ENCODE results near the gene GAR1.
"Not testable (repeated sequence)": the region's sequence is repeated elsewhere in the genome, so short reads cannot be mapped to it uniquely, and the experiment has no call there.

GAR1 gene

DNA sequence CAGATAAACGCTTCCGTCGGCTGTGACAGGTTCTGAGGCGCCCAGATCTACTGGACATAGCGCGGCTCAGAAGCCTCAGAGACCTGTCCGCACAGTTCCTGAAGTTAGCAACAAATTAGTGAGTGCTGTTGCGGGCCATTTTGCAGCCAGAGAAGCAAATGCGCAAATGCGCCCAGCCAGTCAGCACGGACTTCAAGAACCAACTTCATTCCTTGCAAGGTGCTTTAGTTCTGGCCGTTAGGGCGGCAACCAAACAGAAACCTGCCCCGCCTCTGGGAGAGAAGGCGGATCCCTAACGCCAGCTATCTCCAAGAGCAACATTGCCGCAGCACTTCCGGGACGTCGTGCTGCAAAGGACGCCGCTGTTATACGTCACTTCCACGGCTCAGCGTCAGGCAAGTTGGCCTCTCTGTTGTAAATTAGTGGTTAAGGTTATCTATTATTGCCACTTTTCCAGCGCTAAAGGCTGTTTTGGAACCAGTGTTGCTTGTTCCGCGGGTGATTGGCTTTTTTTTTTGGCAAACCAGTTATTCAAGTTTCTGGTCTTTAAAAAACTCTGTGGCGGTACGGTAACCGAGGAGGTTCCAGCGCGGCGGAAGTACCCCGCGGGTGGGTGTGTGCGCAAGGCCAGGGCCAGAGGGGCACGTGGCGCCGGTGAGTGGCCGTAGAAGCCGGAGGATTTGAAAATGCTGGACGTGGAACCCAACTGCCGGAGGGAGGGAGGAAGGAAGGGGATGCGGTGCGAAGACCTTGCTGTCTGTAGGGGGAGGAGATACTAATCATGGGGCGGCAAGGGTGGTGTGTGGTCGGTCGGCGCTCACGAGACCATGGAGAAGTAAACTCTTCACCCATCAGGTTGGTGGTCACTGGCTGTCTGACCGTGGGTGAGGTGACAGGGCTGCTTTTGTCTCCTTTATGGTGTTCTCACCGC lies at the start of gene GAR1:
TSS of gene GAR1 (plus strand) at position 612 of the 931 bp plus-strand sequence. CDS start 403 bp downstream, outside the sequence.
- peaks cover 36% of the 10 kb centered on the region for H3K36me3 ChIP-seq (ENCODE audit: insufficient read depth, low read length)
- TF ChIP-seq POLR2AphosphoS5 (IDR thresholded peaks at IDR 0.05; ENCODE audit: borderline replicate concordance, low read depth, low read length) (peak; percentile 86), FOXP2 (optimal IDR thresholded peaks at IDR 0.05; ENCODE audit: control extremely low read depth, extremely low read length, insufficient read depth) (peak; percentile 87), EZH2 (IDR thresholded peaks at IDR 0.05) (no peak)
- peak within 1 kb of the TSS; percentile 89 for H3K27ac ChIP-seq

DNA sequence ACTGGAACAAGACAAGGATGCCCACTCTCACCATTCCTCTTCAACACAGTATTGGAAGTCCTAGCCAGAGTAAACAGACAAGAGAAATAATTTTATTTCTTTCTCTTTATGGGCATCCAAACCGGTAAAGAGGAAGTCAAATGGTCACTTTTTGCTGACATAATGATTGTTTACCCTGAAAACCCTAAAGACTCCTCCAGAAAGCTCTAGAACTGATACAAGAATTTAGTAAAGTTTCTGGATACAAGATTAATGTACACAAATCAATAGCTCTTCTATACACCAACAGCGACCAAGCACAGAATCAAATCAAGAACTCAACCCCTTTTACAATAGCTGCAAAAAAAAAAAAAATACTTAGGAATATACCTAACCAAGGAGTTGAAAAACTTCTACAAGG lies 33.5 kb upstream of the GAR1 start:
- not testable (repeated sequence) for H3K9me3 ChIP-seq (ENCODE audit: low read depth, low read length); H3K27ac ChIP-seq

More for the DNA sequence above, at the start of gene GAR1:
- Histone ChIP-seq H3K9me3 (ENCODE audit: low read depth, low read length) (no peaks in the 10 kb centered on the region), H3K9ac (ENCODE audit: insufficient read length) (peak within 1 kb of the TSS; percentile 93), H3K4me3 (peak within 1 kb of the TSS; percentile 97)
- DNase-seq (ENCODE audit: low read depth, low spot score): peak; percentile 79

DNA sequence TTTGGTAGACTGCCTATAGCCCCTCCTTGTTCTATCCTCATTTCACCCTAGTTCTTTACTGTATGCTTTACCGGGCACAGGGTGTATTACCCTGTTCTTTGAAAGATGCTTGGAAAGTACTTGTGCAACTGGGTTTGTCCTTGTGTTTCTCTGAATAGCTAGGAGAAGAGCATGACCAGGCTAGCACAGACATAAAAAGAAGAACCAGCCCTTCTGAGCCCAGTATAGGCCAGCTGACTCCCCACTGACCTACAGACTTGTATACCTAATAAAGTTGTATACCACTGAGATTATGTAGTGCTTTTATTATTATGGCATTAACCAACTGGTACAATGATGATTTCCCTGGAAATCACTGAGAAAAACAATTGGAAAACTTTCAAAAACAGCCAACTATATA lies 28.7 kb upstream of the GAR1 start:
- H3K27ac ChIP-seq: no peak overlapping the region
- no peaks in the 10 kb centered on the region for H3K9me3 ChIP-seq (ENCODE audit: low read depth, low read length)
- no peak overlapping the region for H3K9ac ChIP-seq (ENCODE audit: insufficient read length)
- H3K36me3 ChIP-seq (ENCODE audit: insufficient read depth, low read length): no peaks in the 10 kb centered on the region
- DNase-seq (ENCODE audit: low read depth, low spot score): no peak
- no peak for TF ChIP-seq EZH2 (IDR thresholded peaks at IDR 0.05)
- TF ChIP-seq POLR2AphosphoS5 (IDR thresholded peaks at IDR 0.05; ENCODE audit: borderline replicate concordance, low read depth, low read length): no peak
- TF ChIP-seq FOXP2 (optimal IDR thresholded peaks at IDR 0.05; ENCODE audit: control extremely low read depth, extremely low read length, insufficient read depth): no peak
- no peak overlapping the region for H3K4me3 ChIP-seq

More for the DNA sequence above, 33.5 kb upstream of the GAR1 start:
- not testable (repeated sequence) for H3K4me3 ChIP-seq; H3K9ac ChIP-seq (ENCODE audit: insufficient read length); H3K36me3 ChIP-seq (ENCODE audit: insufficient read depth, low read length); DNase-seq (ENCODE audit: low read depth, low spot score)

DNA sequence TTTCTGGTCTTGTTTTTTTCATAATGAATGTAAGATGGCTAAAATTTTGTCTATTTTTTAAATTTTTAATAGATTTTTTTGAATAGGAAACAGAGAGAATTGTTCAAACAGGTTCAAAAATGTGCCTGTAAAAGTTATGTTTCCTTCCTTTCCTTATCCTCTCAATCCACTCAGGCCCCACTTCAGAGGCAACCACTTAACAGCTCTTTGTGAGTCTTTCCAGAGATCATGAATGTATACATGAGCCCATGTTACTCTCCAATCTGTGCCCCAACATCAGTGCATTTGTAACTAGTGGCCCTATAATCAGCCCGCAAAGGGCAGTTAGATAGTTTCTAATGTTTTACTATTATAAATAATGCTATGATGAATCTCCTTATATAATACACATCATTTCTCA lies 27.8 kb upstream of the GAR1 start:
- Histone ChIP-seq H3K9ac (ENCODE audit: insufficient read length) (no peak overlapping the region), H3K4me3 (no peak overlapping the region), H3K9me3 (ENCODE audit: low read depth, low read length) (no peaks in the 10 kb centered on the region), H3K27ac (no peak overlapping the region), H3K36me3 (ENCODE audit: insufficient read depth, low read length) (no peaks in the 10 kb centered on the region)
- no peak for DNase-seq (ENCODE audit: low read depth, low spot score)
- TF ChIP-seq FOXP2 (optimal IDR thresholded peaks at IDR 0.05; ENCODE audit: control extremely low read depth, extremely low read length, insufficient read depth): no peak
- no peak for TF ChIP-seq POLR2AphosphoS5 (IDR thresholded peaks at IDR 0.05; ENCODE audit: borderline replicate concordance, low read depth, low read length)
- no peak for TF ChIP-seq EZH2 (IDR thresholded peaks at IDR 0.05)

DNA sequence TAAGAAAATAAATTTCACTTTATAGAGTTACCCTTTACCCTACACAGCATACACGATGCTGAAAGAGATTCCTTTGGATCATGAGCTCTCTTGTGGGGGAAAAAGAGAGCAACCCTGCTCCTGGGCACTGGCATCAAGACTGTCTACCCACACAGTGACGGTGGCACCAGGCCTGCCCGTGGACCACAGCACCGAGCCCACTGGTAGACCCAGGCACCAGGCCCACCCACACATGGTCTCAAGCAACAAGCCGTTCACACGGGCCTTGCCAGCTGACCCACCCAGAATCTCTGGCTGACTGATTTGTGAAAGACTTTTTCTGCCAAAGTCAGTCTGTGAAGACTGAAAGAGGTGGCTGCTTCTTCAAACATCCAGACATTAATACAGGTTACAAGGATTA lies 20.5 kb upstream of the GAR1 start:
- no peaks in the 10 kb centered on the region for H3K36me3 ChIP-seq (ENCODE audit: insufficient read depth, low read length)
- H3K27ac ChIP-seq: no peak overlapping the region
- H3K9ac ChIP-seq (ENCODE audit: insufficient read length): no peak overlapping the region
- H3K9me3 ChIP-seq (ENCODE audit: low read depth, low read length): peaks cover 9% of the 10 kb centered on the region; the same call in 1 of the 2 replicates
- no peak overlapping the region for H3K4me3 ChIP-seq
- no peak for DNase-seq (ENCODE audit: low read depth, low spot score)
- TF ChIP-seq FOXP2 (optimal IDR thresholded peaks at IDR 0.05; ENCODE audit: control extremely low read depth, extremely low read length, insufficient read depth): no peak
- no peak for TF ChIP-seq POLR2AphosphoS5 (IDR thresholded peaks at IDR 0.05; ENCODE audit: borderline replicate concordance, low read depth, low read length)
- no peak for TF ChIP-seq EZH2 (IDR thresholded peaks at IDR 0.05)

DNA sequence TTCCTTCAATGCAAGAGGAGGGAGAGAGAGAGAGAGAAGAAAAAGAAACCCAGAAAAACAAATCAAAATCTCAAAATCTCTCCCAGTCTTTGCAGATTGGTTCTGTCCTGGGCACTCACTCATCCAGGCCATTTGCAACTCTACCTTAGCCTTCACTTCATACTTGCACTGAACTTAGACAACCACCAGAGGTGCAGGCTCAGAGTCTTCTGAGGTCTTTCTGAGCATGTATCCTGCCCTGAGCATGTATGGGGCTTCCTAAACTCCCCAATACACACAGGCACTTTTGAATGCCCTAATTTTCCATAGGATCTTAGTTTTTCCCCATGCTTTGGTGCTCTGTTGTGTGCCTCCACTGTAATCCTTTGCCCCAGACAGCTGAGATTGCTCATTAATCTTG lies 16.7 kb upstream of the GAR1 start:
- Histone ChIP-seq H3K4me3 (no peak overlapping the region), H3K36me3 (ENCODE audit: insufficient read depth, low read length) (no peaks in the 10 kb centered on the region), H3K27ac (no peak overlapping the region), H3K9me3 (ENCODE audit: low read depth, low read length) (peaks cover 9% of the 10 kb centered on the region; the same call in 1 of the 2 replicates), H3K9ac (ENCODE audit: insufficient read length) (no peak overlapping the region)
- DNase-seq (ENCODE audit: low read depth, low spot score): no peak
- no peak for TF ChIP-seq EZH2 (IDR thresholded peaks at IDR 0.05)
- no peak for TF ChIP-seq POLR2AphosphoS5 (IDR thresholded peaks at IDR 0.05; ENCODE audit: borderline replicate concordance, low read depth, low read length)
- TF ChIP-seq FOXP2 (optimal IDR thresholded peaks at IDR 0.05; ENCODE audit: control extremely low read depth, extremely low read length, insufficient read depth): no peak

DNA sequence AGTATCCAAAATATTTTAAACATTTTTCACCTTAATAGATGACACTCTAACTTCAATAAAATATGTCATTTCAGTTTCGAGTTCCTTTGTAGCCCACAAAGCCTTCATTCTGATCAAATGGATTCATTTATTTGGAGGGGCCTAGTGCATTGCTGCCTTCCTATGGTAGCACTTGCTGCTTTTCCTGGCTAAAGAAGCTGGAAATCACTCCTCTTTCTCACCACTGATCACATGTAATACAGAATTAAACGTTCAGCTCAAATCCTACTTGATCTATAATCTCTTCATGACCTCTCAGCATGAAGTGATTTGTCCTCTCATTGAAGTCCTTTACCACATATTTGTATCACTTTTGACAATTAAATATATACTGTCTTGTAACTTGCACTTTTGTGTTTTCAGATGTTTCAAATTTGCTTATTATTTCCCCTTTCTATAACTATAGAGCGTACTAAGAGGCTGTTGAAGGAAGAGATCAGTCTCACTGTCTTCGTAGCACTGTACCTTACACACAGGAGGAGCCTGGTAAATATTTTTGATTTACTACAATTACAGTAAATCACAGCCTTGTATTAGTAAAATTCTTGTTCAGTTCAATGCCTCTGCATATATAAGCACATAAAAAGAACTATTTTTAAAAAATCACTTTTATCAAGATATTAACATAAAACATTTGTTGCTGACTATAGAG lies 14.3 kb upstream of the GAR1 start:
- Histone ChIP-seq H3K4me3 (no peak overlapping the region), H3K9me3 (ENCODE audit: low read depth, low read length) (peaks cover 3% of the 10 kb centered on the region; the same call in 1 of the 2 replicates), H3K36me3 (ENCODE audit: insufficient read depth, low read length) (no peaks in the 10 kb centered on the region), H3K27ac (no peak overlapping the region), H3K9ac (ENCODE audit: insufficient read length) (no peak overlapping the region)
- no peak for DNase-seq (ENCODE audit: low read depth, low spot score)
- TF ChIP-seq EZH2 (IDR thresholded peaks at IDR 0.05) (no peak), FOXP2 (optimal IDR thresholded peaks at IDR 0.05; ENCODE audit: control extremely low read depth, extremely low read length, insufficient read depth) (no peak), POLR2AphosphoS5 (IDR thresholded peaks at IDR 0.05; ENCODE audit: borderline replicate concordance, low read depth, low read length) (no peak)

DNA sequence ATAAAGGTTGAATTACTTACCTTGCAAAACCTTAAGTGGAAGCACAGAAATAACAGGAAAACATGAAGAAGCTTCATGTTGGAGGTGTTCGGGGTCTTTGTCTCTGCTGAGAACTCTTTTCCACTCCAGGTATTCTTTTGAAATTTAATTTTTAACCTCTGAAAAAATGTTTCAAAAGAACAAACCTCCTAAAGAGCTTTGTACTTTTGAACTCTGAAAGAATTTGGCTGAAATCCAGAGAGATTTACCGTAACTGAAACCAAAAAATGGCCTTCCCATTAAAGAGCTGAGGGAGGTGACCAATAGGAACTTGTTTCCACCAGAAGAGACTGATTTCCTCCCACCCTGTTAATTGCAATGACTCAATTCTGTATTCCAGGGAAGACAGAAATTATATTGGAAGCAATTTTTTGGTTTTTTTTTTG lies 13.7 kb upstream of the GAR1 start, which contains the start of gene CFI:
TSS of gene CFI (minus strand) at position 105 of the 425 bp plus-strand sequence. CDS start at position 77, 28 bp downstream.
- Histone ChIP-seq H3K9me3 (ENCODE audit: low read depth, low read length) (no peaks in the 10 kb centered on the region), H3K27ac (no peak within 1 kb of the TSS), H3K9ac (ENCODE audit: insufficient read length) (no peak within 1 kb of the TSS), H3K4me3 (no peak within 1 kb of the TSS), H3K36me3 (ENCODE audit: insufficient read depth, low read length) (no peaks in the 10 kb centered on the region)
- TF ChIP-seq POLR2AphosphoS5 (IDR thresholded peaks at IDR 0.05; ENCODE audit: borderline replicate concordance, low read depth, low read length) (no peak), FOXP2 (optimal IDR thresholded peaks at IDR 0.05; ENCODE audit: control extremely low read depth, extremely low read length, insufficient read depth) (no peak), EZH2 (IDR thresholded peaks at IDR 0.05) (no peak)
- no peak for DNase-seq (ENCODE audit: low read depth, low spot score)

All from SK-N-MC (cell line).